IMR-90 (cell line): ENCODE measurements around the gene FAXC. TPM values are rescaled to one million over a fixed set of nuclear protein-coding genes. Genes with fewer than 3 reads are reported as not detected.

Experiments
- ATAC-seq: fragments of 200-7000 bp; cut with Tn5 transposase; 2 replicates; pipeline ENCODE4 v1.9.1; 2020; ENCODE audit warnings: low read depth, mild to moderate bottlenecking, moderate library complexity
- BruUV-seq: library from RNA; stranded (reverse); fragments of 400-500 nt; replicated peaks from 2 replicates; lab custom pipeline; 2021; lab: Mats Ljungman, UMichigan
- CTCF ChIA-PET: fragments of 300-600 bp; formaldehyde crosslinking; extraction: SDS; loops from one replicate; lab custom pipeline; 2021; ENCODE audit warnings: antibody characterized with exemption; lab: Yijun Ruan, JAX
- POLR2A ChIA-PET: fragments of 300-600 bp; sonication (Branson Sonifier 250); formaldehyde crosslinking; loops from one replicate; lab custom pipeline; 2022; ENCODE audit warnings: antibody characterized with exemption; ENCODE audit not compliant: unreplicated experiment; lab: Charles Lee
- DNase-seq: peaks from one replicate; pipeline ENCODE4 v3.0.0; 2013
- H2AFZ ChIP-seq: replicated peaks from 2 replicates; pipeline ENCODE3; 2013; ENCODE audit warnings: low read length, mild to moderate bottlenecking; ENCODE audit not compliant: poor library complexity
- H2AK5ac ChIP-seq: 2 replicates; pipeline ENCODE4 v1.6.1; 2013; ENCODE audit warnings: low read depth, low read length, inconsistent platforms
- H2AK9ac ChIP-seq: replicated peaks from 2 replicates; pipeline ENCODE3; 2013; ENCODE audit warnings: mild to moderate bottlenecking, low read depth, low read length, moderate library complexity; ENCODE audit not compliant: poor library complexity
- H2BK120ac ChIP-seq: 2 replicates; pipeline ENCODE4 v1.6.1; 2013; ENCODE audit warnings: low read depth, low read length, inconsistent platforms
- H2BK15ac ChIP-seq: 3 replicates; pipeline ENCODE4 v1.6.1; 2013; ENCODE audit warnings: low read depth, low read length, inconsistent platforms
- H2BK20ac ChIP-seq: 2 replicates; pipeline ENCODE4 v1.6.1; 2013; ENCODE audit warnings: low read depth, mild to moderate bottlenecking, inconsistent platforms, low read length, moderate library complexity
- H2BK5ac ChIP-seq: 2 replicates; pipeline ENCODE4 v1.6.1; 2013; ENCODE audit warnings: mild to moderate bottlenecking, low read depth, low read length, inconsistent platforms; ENCODE audit not compliant: poor library complexity, severe bottlenecking
- H3K14ac ChIP-seq: replicated peaks from 2 replicates; pipeline ENCODE4 v1.6.1; 2013; ENCODE audit warnings: low read depth, low read length, inconsistent platforms
- H3K18ac ChIP-seq: 2 replicates; pipeline ENCODE4 v1.6.1; 2013; ENCODE audit warnings: low read depth, low read length, control low read depth
- H3K23ac ChIP-seq: 2 replicates; pipeline ENCODE4 v1.6.1; 2013; ENCODE audit warnings: low read depth, low read length, inconsistent platforms
- H3K27ac ChIP-seq: 2 replicates; pipeline ENCODE4 v1.5.1; 2013; ENCODE audit warnings: mild to moderate bottlenecking, control low read depth, low read length; ENCODE audit not compliant: insufficient read depth
- H3K27me3 ChIP-seq: 2 replicates; pipeline ENCODE4 v1.6.1; 2013; ENCODE audit warnings: low read length; ENCODE audit not compliant: control insufficient read depth, insufficient read depth
- H3K36me3 ChIP-seq: 2 replicates; pipeline ENCODE4 v1.6.1; 2013; ENCODE audit warnings: low read length, mixed read lengths; ENCODE audit not compliant: control insufficient read depth, insufficient read depth
- H3K4ac ChIP-seq: 2 replicates; pipeline ENCODE4 v1.6.1; 2013; ENCODE audit warnings: low read depth, low read length, inconsistent platforms
- H3K4me1 ChIP-seq: 2 replicates; pipeline ENCODE4 v1.6.1; 2013; ENCODE audit warnings: low read length, mixed read lengths; ENCODE audit not compliant: control insufficient read depth, insufficient read depth
- H3K4me2 ChIP-seq: 2 replicates; pipeline ENCODE4 v1.6.1; 2013; ENCODE audit warnings: low read depth, mild to moderate bottlenecking, control low read depth, low read length, moderate library complexity
- H3K4me3 ChIP-seq: 2 replicates; pipeline ENCODE4 v1.5.1; 2013; ENCODE audit warnings: low read depth, mild to moderate bottlenecking, control low read depth, low read length, moderate library complexity; ENCODE audit not compliant: insufficient read depth
- H3K56ac ChIP-seq: 2 replicates; pipeline ENCODE4 v1.6.1; 2013; ENCODE audit warnings: low read length, inconsistent platforms; ENCODE audit not compliant: insufficient read depth; ENCODE audit errors: extremely low read depth
- H3K79me1 ChIP-seq, 2 experiments: 2 replicates each; pipeline ENCODE4 v1.6.1; 2013; ENCODE audit warnings: low read length in 2 of 2, inconsistent platforms in 1 of 2, low read depth in 1 of 2
- H3K9ac ChIP-seq: 2 replicates; pipeline ENCODE4 v1.6.1; 2013; ENCODE audit warnings: low read depth, low read length, control low read depth
- H3K9me1 ChIP-seq: 2 replicates; pipeline ENCODE4 v1.6.1; 2013; ENCODE audit warnings: low read length, inconsistent platforms; ENCODE audit not compliant: insufficient read depth
- H3K9me3 ChIP-seq: 2 replicates; pipeline ENCODE4 v1.6.1; 2013; ENCODE audit warnings: low read length; ENCODE audit not compliant: control insufficient read depth, insufficient read depth
- H4K20me1 ChIP-seq: 2 replicates; pipeline ENCODE4 v1.6.1; 2013; ENCODE audit warnings: low read length, inconsistent platforms; ENCODE audit not compliant: insufficient read depth
- H4K5ac ChIP-seq: 2 replicates; pipeline ENCODE4 v1.6.1; 2013; ENCODE audit warnings: mild to moderate bottlenecking, low read depth, low read length, control low read depth
- H4K8ac ChIP-seq, 2 experiments: 2 replicates each; pipeline ENCODE4 v1.6.1; 2013; ENCODE audit warnings: low read depth in 2 of 2, low read length in 2 of 2, control low read depth in 1 of 2, inconsistent platforms in 1 of 2
- H4K91ac ChIP-seq: 2 replicates; pipeline ENCODE4 v1.6.1; 2013; ENCODE audit warnings: low read depth, low read length, inconsistent platforms; ENCODE audit not compliant: insufficient read depth
- BHLHE40 ChIP-seq: fragments of 150-350 bp; IDR thresholded peaks from 2 replicates; pipeline ENCODE4 v1.6.1; 2016; ENCODE audit warnings: mild to moderate bottlenecking, low read depth, low read length
- CEBPB ChIP-seq: IDR thresholded peaks from 2 replicates; pipeline ENCODE4 v1.6.1; 2012; ENCODE audit warnings: low read depth, low read length, improper control_type of control experiment
- CHD1 ChIP-seq: IDR thresholded peaks from 2 replicates; pipeline ENCODE4 v1.6.1; 2012; ENCODE audit warnings: low read depth, low read length, improper control_type of control experiment
- CTCF ChIP-seq: conservative IDR thresholded peaks from 2 replicates; pipeline ENCODE4 v1.5.1; 2012; ENCODE audit warnings: mild to moderate bottlenecking, low read depth, low read length, improper control_type of control experiment
- ELK1 ChIP-seq: fragments of 150-350 bp; IDR thresholded peaks from 2 replicates; pipeline ENCODE4 v1.6.1; 2016; ENCODE audit warnings: low read depth, mild to moderate bottlenecking, low read length, moderate library complexity, borderline replicate concordance
- FOS ChIP-seq: fragments of 150-350 bp; IDR thresholded peaks from 2 replicates; pipeline ENCODE4 v1.6.1; 2016; ENCODE audit warnings: low read depth, low read length
- MAFK ChIP-seq: IDR thresholded peaks from 2 replicates; pipeline ENCODE4 v1.6.1; 2012; ENCODE audit warnings: low read depth, low read length, improper control_type of control experiment
- MAZ ChIP-seq: IDR thresholded peaks from 2 replicates; pipeline ENCODE4 v1.6.1; 2012; ENCODE audit warnings: low read depth, mild to moderate bottlenecking, low read length, improper control_type of control experiment, moderate library complexity, borderline replicate concordance
- MXI1 ChIP-seq: IDR thresholded peaks from 2 replicates; pipeline ENCODE4 v1.6.1; 2012; ENCODE audit warnings: low read depth, mild to moderate bottlenecking, low read length, moderate library complexity, borderline replicate concordance
- NFE2L2 ChIP-seq: fragments of 150-350 bp; IDR thresholded peaks from 2 replicates; pipeline ENCODE4 v1.6.1; 2016; ENCODE audit warnings: low read depth, mild to moderate bottlenecking, low read length
- POLR2A ChIP-seq: IDR thresholded peaks from 2 replicates; pipeline ENCODE4 v1.6.1; 2012; ENCODE audit warnings: mild to moderate bottlenecking, low read depth, low read length
- RAD21 ChIP-seq: IDR thresholded peaks from 2 replicates; pipeline ENCODE4 v1.6.1; 2012; ENCODE audit warnings: low read length, improper control_type of control experiment
- RCOR1 ChIP-seq: IDR thresholded peaks from 2 replicates; pipeline ENCODE4 v1.6.1; 2012; ENCODE audit warnings: mild to moderate bottlenecking, low read length, improper control_type of control experiment; ENCODE audit not compliant: insufficient replicate concordance
- RFX5 ChIP-seq: IDR thresholded peaks from 2 replicates; pipeline ENCODE4 v1.8.0; 2012; ENCODE audit warnings: low read depth, mild to moderate bottlenecking, low read length, moderate library complexity
- SMC3 ChIP-seq: fragments of 150-350 bp; IDR thresholded peaks from 2 replicates; pipeline ENCODE4 v1.6.1; 2016; ENCODE audit warnings: low read depth, mild to moderate bottlenecking, antibody characterized with exemption, low read length, moderate library complexity
- USF2 ChIP-seq: fragments of 150-350 bp; IDR thresholded peaks from 2 replicates; pipeline ENCODE4 v1.6.1; 2017; ENCODE audit warnings: mild to moderate bottlenecking, antibody characterized with exemption, low read length, low read depth
- WGBS, 2 experiments: methylation state at CpG; one replicate each; pipeline versions ENCODE4 v1.1.5 to v1.1.7; 2013; ENCODE audit warnings: missing lambda C conversion rate in 2 of 2; ENCODE audit not compliant: insufficient read length in 1 of 2; ENCODE audit errors: extremely low coverage in 2 of 2; 5-methylcytosine and 5-hydroxymethylcytosine counted together
- dilution Hi-C: fragments of 300-500 bp; cut with HindIII; formaldehyde crosslinking; loops from one replicate; pipeline ENCODE4 v1.14.3; 2018; ENCODE audit warnings: low sequenced_read_pairs; ENCODE audit not compliant: unreplicated experiment
- in situ Hi-C: fragments of 300-500 bp; cut with MboI; formaldehyde crosslinking; loops from 3 replicates; pipeline ENCODE4 v1.14.3; 2019; ENCODE audit warnings: low sequenced_read_pairs, inconsistent platforms, mixed read lengths
- intact Hi-C: fragments of 100-400 bp; cut with micrococcal nuclease; formaldehyde crosslinking; loops from 2 replicates; pipeline ENCODE4 v1.10.0; 2022
- polyA plus RNA-seq, 3 experiments: library from polyadenylated mRNA; depleted of rRNA; stranded (reverse); fragments of >200 nt; gene quantifications; 2 replicates each; pipeline ENCODE4 v1.2.3, GENCODE V29; 2012; ENCODE audit warnings: low replicate concordance in 1 of 3
- total RNA-seq: library from RNA; depleted of rRNA; stranded (reverse); fragments of >200 nt; gene quantifications from 2 replicates; pipeline ENCODE4 v1.2.3, GENCODE V29; 2012

The FAXC gene
- total and polyA plus RNA-seq, 2 of the 4 experiments (the other 2 are of a cell fraction): 1.1 to 2.7 TPM

DNA sequence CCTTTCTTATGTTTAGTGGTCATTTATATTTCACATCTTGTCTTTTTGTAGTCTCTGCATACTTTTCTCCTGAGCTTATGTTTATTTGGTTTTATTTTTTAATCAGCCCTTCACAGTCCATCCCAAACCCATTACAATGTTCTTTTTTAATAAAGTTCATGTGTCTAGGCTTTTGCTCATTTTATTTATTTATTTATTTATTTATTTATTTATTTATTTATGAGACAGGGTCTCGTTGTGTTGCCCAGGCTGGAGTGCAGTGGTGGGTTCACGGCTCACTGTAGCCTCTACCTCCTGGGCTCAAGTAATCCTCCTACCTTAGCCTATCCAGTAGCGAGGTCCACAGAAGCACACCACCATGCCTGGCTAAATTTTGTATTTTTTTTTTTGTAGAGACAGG is 41.4 kb upstream of the FAXC start:
- DNase-seq: no peak
- no peak overlapping the region for H2AFZ ChIP-seq
- H2BK15ac ChIP-seq: no peak overlapping the region
- POLR2A ChIA-PET: no interaction called here
- WGBS, 2 experiments: no CpG with 5 or more reads among the region's 3 CpGs
- H4K91ac ChIP-seq: no peak overlapping the region
- H3K9ac ChIP-seq: no peak overlapping the region
- no peak overlapping the region for H4K8ac ChIP-seq
- no peaks in the 10 kb centered on the region for H3K9me1 ChIP-seq
- H3K23ac ChIP-seq: no peak overlapping the region
- in situ Hi-C loops (no loop called here), intact Hi-C loops (no loop called here), dilution Hi-C loops (no loop called here)
- H3K14ac ChIP-seq: no peak overlapping the region
- no peaks in the 10 kb centered on the region for H3K4me1 ChIP-seq
- H2AK9ac ChIP-seq: no peak overlapping the region
- no peaks in the 10 kb centered on the region for H3K36me3 ChIP-seq
- no peak overlapping the region for H3K27ac ChIP-seq
- H4K5ac ChIP-seq: no peak overlapping the region
- H2BK120ac ChIP-seq: no peak overlapping the region
- H4K20me1 ChIP-seq: no peaks in the 10 kb centered on the region
- H2AK5ac ChIP-seq: no peak overlapping the region
- peaks cover 0 to 3% of the 10 kb centered on the region in 2 experiments; a peak in 2 of 4 replicates for H3K79me1 ChIP-seq
- H3K4ac ChIP-seq: no peak overlapping the region
- no peaks in the 10 kb centered on the region for H3K9me3 ChIP-seq
- H3K18ac ChIP-seq: no peak overlapping the region
- BruUV-seq: no TSS peak
- TF ChIP-seq ELK1 (no peak), RAD21 (no peak), MAZ (no peak), CTCF (no peak), RCOR1 (no peak), NFE2L2 (no peak), POLR2A (no peak), FOS (no peak), RFX5 (no peak), MXI1 (no peak), MAFK (no peak), BHLHE40 (no peak), CHD1 (no peak), USF2 (no peak), SMC3 (no peak), CEBPB (no peak)
- H3K56ac ChIP-seq: no peak overlapping the region
- no peak overlapping the region for H2BK20ac ChIP-seq
- CTCF ChIA-PET: no interaction called here
- H3K4me2 ChIP-seq: no peak overlapping the region
- no peak for ATAC-seq
- H2BK5ac ChIP-seq: no peak overlapping the region
- no peaks in the 10 kb centered on the region for H3K27me3 ChIP-seq
- H3K4me3 ChIP-seq: no peak overlapping the region
